IMR-90 (cell line): ENCODE measurements around the gene ARL14EPL. TPM values are rescaled to one million over a fixed set of nuclear protein-coding genes. Genes with fewer than 3 reads are reported as not detected.

Experiments
- ATAC-seq: fragments of 200-7000 bp; cut with Tn5 transposase; 2 replicates; pipeline ENCODE4 v1.9.1; 2020; ENCODE audit warnings: low read depth, mild to moderate bottlenecking, moderate library complexity
- BruUV-seq: library from RNA; stranded (reverse); fragments of 400-500 nt; replicated peaks from 2 replicates; lab custom pipeline; 2021; lab: Mats Ljungman, UMichigan
- CTCF ChIA-PET: fragments of 300-600 bp; formaldehyde crosslinking; extraction: SDS; loops from one replicate; lab custom pipeline; 2021; ENCODE audit warnings: antibody characterized with exemption; lab: Yijun Ruan, JAX
- POLR2A ChIA-PET: fragments of 300-600 bp; sonication (Branson Sonifier 250); formaldehyde crosslinking; loops from one replicate; lab custom pipeline; 2022; ENCODE audit warnings: antibody characterized with exemption; ENCODE audit not compliant: unreplicated experiment; lab: Charles Lee
- DNase-seq: peaks from one replicate; pipeline ENCODE4 v3.0.0; 2013
- H2AFZ ChIP-seq: replicated peaks from 2 replicates; pipeline ENCODE3; 2013; ENCODE audit warnings: low read length, mild to moderate bottlenecking; ENCODE audit not compliant: poor library complexity
- H2AK5ac ChIP-seq: 2 replicates; pipeline ENCODE4 v1.6.1; 2013; ENCODE audit warnings: low read depth, low read length, inconsistent platforms
- H2AK9ac ChIP-seq: replicated peaks from 2 replicates; pipeline ENCODE3; 2013; ENCODE audit warnings: mild to moderate bottlenecking, low read depth, low read length, moderate library complexity; ENCODE audit not compliant: poor library complexity
- H2BK120ac ChIP-seq: 2 replicates; pipeline ENCODE4 v1.6.1; 2013; ENCODE audit warnings: low read depth, low read length, inconsistent platforms
- H2BK15ac ChIP-seq: 3 replicates; pipeline ENCODE4 v1.6.1; 2013; ENCODE audit warnings: low read depth, low read length, inconsistent platforms
- H2BK20ac ChIP-seq: 2 replicates; pipeline ENCODE4 v1.6.1; 2013; ENCODE audit warnings: low read depth, mild to moderate bottlenecking, inconsistent platforms, low read length, moderate library complexity
- H2BK5ac ChIP-seq: 2 replicates; pipeline ENCODE4 v1.6.1; 2013; ENCODE audit warnings: mild to moderate bottlenecking, low read depth, low read length, inconsistent platforms; ENCODE audit not compliant: poor library complexity, severe bottlenecking
- H3K14ac ChIP-seq: replicated peaks from 2 replicates; pipeline ENCODE4 v1.6.1; 2013; ENCODE audit warnings: low read depth, low read length, inconsistent platforms
- H3K18ac ChIP-seq: 2 replicates; pipeline ENCODE4 v1.6.1; 2013; ENCODE audit warnings: low read depth, low read length, control low read depth
- H3K23ac ChIP-seq: 2 replicates; pipeline ENCODE4 v1.6.1; 2013; ENCODE audit warnings: low read depth, low read length, inconsistent platforms
- H3K27ac ChIP-seq: 2 replicates; pipeline ENCODE4 v1.5.1; 2013; ENCODE audit warnings: mild to moderate bottlenecking, control low read depth, low read length; ENCODE audit not compliant: insufficient read depth
- H3K27me3 ChIP-seq: 2 replicates; pipeline ENCODE4 v1.6.1; 2013; ENCODE audit warnings: low read length; ENCODE audit not compliant: control insufficient read depth, insufficient read depth
- H3K36me3 ChIP-seq: 2 replicates; pipeline ENCODE4 v1.6.1; 2013; ENCODE audit warnings: low read length, mixed read lengths; ENCODE audit not compliant: control insufficient read depth, insufficient read depth
- H3K4ac ChIP-seq: 2 replicates; pipeline ENCODE4 v1.6.1; 2013; ENCODE audit warnings: low read depth, low read length, inconsistent platforms
- H3K4me1 ChIP-seq: 2 replicates; pipeline ENCODE4 v1.6.1; 2013; ENCODE audit warnings: low read length, mixed read lengths; ENCODE audit not compliant: control insufficient read depth, insufficient read depth
- H3K4me2 ChIP-seq: 2 replicates; pipeline ENCODE4 v1.6.1; 2013; ENCODE audit warnings: low read depth, mild to moderate bottlenecking, control low read depth, low read length, moderate library complexity
- H3K4me3 ChIP-seq: 2 replicates; pipeline ENCODE4 v1.5.1; 2013; ENCODE audit warnings: low read depth, mild to moderate bottlenecking, control low read depth, low read length, moderate library complexity; ENCODE audit not compliant: insufficient read depth
- H3K56ac ChIP-seq: 2 replicates; pipeline ENCODE4 v1.6.1; 2013; ENCODE audit warnings: low read length, inconsistent platforms; ENCODE audit not compliant: insufficient read depth; ENCODE audit errors: extremely low read depth
- H3K79me1 ChIP-seq, 2 experiments: 2 replicates each; pipeline ENCODE4 v1.6.1; 2013; ENCODE audit warnings: low read length in 2 of 2, inconsistent platforms in 1 of 2, low read depth in 1 of 2
- H3K9ac ChIP-seq: 2 replicates; pipeline ENCODE4 v1.6.1; 2013; ENCODE audit warnings: low read depth, low read length, control low read depth
- H3K9me1 ChIP-seq: 2 replicates; pipeline ENCODE4 v1.6.1; 2013; ENCODE audit warnings: low read length, inconsistent platforms; ENCODE audit not compliant: insufficient read depth
- H3K9me3 ChIP-seq: 2 replicates; pipeline ENCODE4 v1.6.1; 2013; ENCODE audit warnings: low read length; ENCODE audit not compliant: control insufficient read depth, insufficient read depth
- H4K20me1 ChIP-seq: 2 replicates; pipeline ENCODE4 v1.6.1; 2013; ENCODE audit warnings: low read length, inconsistent platforms; ENCODE audit not compliant: insufficient read depth
- H4K5ac ChIP-seq: 2 replicates; pipeline ENCODE4 v1.6.1; 2013; ENCODE audit warnings: mild to moderate bottlenecking, low read depth, low read length, control low read depth
- H4K8ac ChIP-seq, 2 experiments: 2 replicates each; pipeline ENCODE4 v1.6.1; 2013; ENCODE audit warnings: low read depth in 2 of 2, low read length in 2 of 2, control low read depth in 1 of 2, inconsistent platforms in 1 of 2
- H4K91ac ChIP-seq: 2 replicates; pipeline ENCODE4 v1.6.1; 2013; ENCODE audit warnings: low read depth, low read length, inconsistent platforms; ENCODE audit not compliant: insufficient read depth
- BHLHE40 ChIP-seq: fragments of 150-350 bp; IDR thresholded peaks from 2 replicates; pipeline ENCODE4 v1.6.1; 2016; ENCODE audit warnings: mild to moderate bottlenecking, low read depth, low read length
- CEBPB ChIP-seq: IDR thresholded peaks from 2 replicates; pipeline ENCODE4 v1.6.1; 2012; ENCODE audit warnings: low read depth, low read length, improper control_type of control experiment
- CHD1 ChIP-seq: IDR thresholded peaks from 2 replicates; pipeline ENCODE4 v1.6.1; 2012; ENCODE audit warnings: low read depth, low read length, improper control_type of control experiment
- CTCF ChIP-seq: conservative IDR thresholded peaks from 2 replicates; pipeline ENCODE4 v1.5.1; 2012; ENCODE audit warnings: mild to moderate bottlenecking, low read depth, low read length, improper control_type of control experiment
- FOS ChIP-seq: fragments of 150-350 bp; IDR thresholded peaks from 2 replicates; pipeline ENCODE4 v1.6.1; 2016; ENCODE audit warnings: low read depth, low read length
- MAFK ChIP-seq: IDR thresholded peaks from 2 replicates; pipeline ENCODE4 v1.6.1; 2012; ENCODE audit warnings: low read depth, low read length, improper control_type of control experiment
- MAZ ChIP-seq: IDR thresholded peaks from 2 replicates; pipeline ENCODE4 v1.6.1; 2012; ENCODE audit warnings: low read depth, mild to moderate bottlenecking, low read length, improper control_type of control experiment, moderate library complexity, borderline replicate concordance
- MXI1 ChIP-seq: IDR thresholded peaks from 2 replicates; pipeline ENCODE4 v1.6.1; 2012; ENCODE audit warnings: low read depth, mild to moderate bottlenecking, low read length, moderate library complexity, borderline replicate concordance
- NFE2L2 ChIP-seq: fragments of 150-350 bp; IDR thresholded peaks from 2 replicates; pipeline ENCODE4 v1.6.1; 2016; ENCODE audit warnings: low read depth, mild to moderate bottlenecking, low read length
- POLR2A ChIP-seq: IDR thresholded peaks from 2 replicates; pipeline ENCODE4 v1.6.1; 2012; ENCODE audit warnings: mild to moderate bottlenecking, low read depth, low read length
- RAD21 ChIP-seq: IDR thresholded peaks from 2 replicates; pipeline ENCODE4 v1.6.1; 2012; ENCODE audit warnings: low read length, improper control_type of control experiment
- RCOR1 ChIP-seq: IDR thresholded peaks from 2 replicates; pipeline ENCODE4 v1.6.1; 2012; ENCODE audit warnings: mild to moderate bottlenecking, low read length, improper control_type of control experiment; ENCODE audit not compliant: insufficient replicate concordance
- RFX5 ChIP-seq: IDR thresholded peaks from 2 replicates; pipeline ENCODE4 v1.8.0; 2012; ENCODE audit warnings: low read depth, mild to moderate bottlenecking, low read length, moderate library complexity
- SMC3 ChIP-seq: fragments of 150-350 bp; IDR thresholded peaks from 2 replicates; pipeline ENCODE4 v1.6.1; 2016; ENCODE audit warnings: low read depth, mild to moderate bottlenecking, antibody characterized with exemption, low read length, moderate library complexity
- USF2 ChIP-seq: fragments of 150-350 bp; IDR thresholded peaks from 2 replicates; pipeline ENCODE4 v1.6.1; 2017; ENCODE audit warnings: mild to moderate bottlenecking, antibody characterized with exemption, low read length, low read depth
- dilution Hi-C: fragments of 300-500 bp; cut with HindIII; formaldehyde crosslinking; loops from one replicate; pipeline ENCODE4 v1.14.3; 2018; ENCODE audit warnings: low sequenced_read_pairs; ENCODE audit not compliant: unreplicated experiment
- in situ Hi-C: fragments of 300-500 bp; cut with MboI; formaldehyde crosslinking; loops from 3 replicates; pipeline ENCODE4 v1.14.3; 2019; ENCODE audit warnings: low sequenced_read_pairs, inconsistent platforms, mixed read lengths
- intact Hi-C: fragments of 100-400 bp; cut with micrococcal nuclease; formaldehyde crosslinking; loops from 2 replicates; pipeline ENCODE4 v1.10.0; 2022
- polyA plus RNA-seq, 3 experiments: library from polyadenylated mRNA; depleted of rRNA; stranded (reverse); fragments of >200 nt; gene quantifications; 2 replicates each; pipeline ENCODE4 v1.2.3, GENCODE V29; 2012; ENCODE audit warnings: low replicate concordance in 1 of 3
- total RNA-seq: library from RNA; depleted of rRNA; stranded (reverse); fragments of >200 nt; gene quantifications from 2 replicates; pipeline ENCODE4 v1.2.3, GENCODE V29; 2012
- TF ChIP-seq, protein P1 (sequence below): fragments of 150-350 bp; IDR thresholded peaks from 2 replicates; pipeline ENCODE4 v1.6.1; 2016; ENCODE audit warnings: low read depth, mild to moderate bottlenecking, low read length, moderate library complexity, borderline replicate concordance

The ARL14EPL gene
- total and polyA plus RNA-seq, 2 of the 4 experiments (the other 2 are of a cell fraction): not detected

GRCh38 chr5:116013936-116014335 is 18.3 kb upstream of the ARL14EPL start:
- H3K14ac ChIP-seq: no peak overlapping the region
- H3K56ac ChIP-seq: no peak overlapping the region
- ChIA-PET POLR2A (no interaction called here), CTCF (no interaction called here)
- intact Hi-C loops: no loop called here
- H4K8ac ChIP-seq: no peak overlapping the region
- no TSS peak for BruUV-seq
- H4K5ac ChIP-seq: no peak overlapping the region
- H3K4me1 ChIP-seq: peaks cover 1% of the 10 kb centered on the region; the same call in 1 of the 2 replicates
- no peak overlapping the region for H3K4me2 ChIP-seq
- no peak for TF ChIP-seq NFE2L2
- no peak for TF ChIP-seq RAD21
- no peak for TF ChIP-seq CEBPB
- no peak for TF ChIP-seq POLR2A
- TF ChIP-seq BHLHE40: no peak
- TF ChIP-seq FOS: no peak
- TF ChIP-seq USF2: no peak
- no peak for TF ChIP-seq CHD1
- TF ChIP-seq MAFK: no peak
- no peak for TF ChIP-seq SMC3
- no peak for TF ChIP-seq RCOR1
- no peak for TF ChIP-seq RFX5
- TF ChIP-seq CTCF: no peak
- no peak for TF ChIP-seq MXI1
- TF ChIP-seq, protein P1, sequence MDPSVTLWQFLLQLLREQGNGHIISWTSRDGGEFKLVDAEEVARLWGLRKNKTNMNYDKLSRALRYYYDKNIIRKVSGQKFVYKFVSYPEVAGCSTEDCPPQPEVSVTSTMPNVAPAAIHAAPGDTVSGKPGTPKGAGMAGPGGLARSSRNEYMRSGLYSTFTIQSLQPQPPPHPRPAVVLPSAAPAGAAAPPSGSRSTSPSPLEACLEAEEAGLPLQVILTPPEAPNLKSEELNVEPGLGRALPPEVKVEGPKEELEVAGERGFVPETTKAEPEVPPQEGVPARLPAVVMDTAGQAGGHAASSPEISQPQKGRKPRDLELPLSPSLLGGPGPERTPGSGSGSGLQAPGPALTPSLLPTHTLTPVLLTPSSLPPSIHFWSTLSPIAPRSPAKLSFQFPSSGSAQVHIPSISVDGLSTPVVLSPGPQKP: no peak
- TF ChIP-seq MAZ: no peak
- H2AK9ac ChIP-seq: no peak overlapping the region
- DNase-seq (no peak), ATAC-seq (no peak)
- H2AFZ ChIP-seq: no peak overlapping the region
- no peak overlapping the region for H2BK15ac ChIP-seq
- no peak overlapping the region for H3K9ac ChIP-seq
- H4K20me1 ChIP-seq: no peaks in the 10 kb centered on the region
- H3K4me3 ChIP-seq: no peak overlapping the region
- H3K9me1 ChIP-seq: peaks cover 3% of the 10 kb centered on the region; the same call in 1 of the 2 replicates
- H2BK120ac ChIP-seq: no peak overlapping the region
- no peaks in the 10 kb centered on the region for H3K79me1 ChIP-seq
- H3K18ac ChIP-seq: no peak overlapping the region
- H3K4ac ChIP-seq: no peak overlapping the region
- H3K9me3 ChIP-seq: no peaks in the 10 kb centered on the region
- no peaks in the 10 kb centered on the region for H3K27me3 ChIP-seq
- no peak overlapping the region for H4K91ac ChIP-seq
- dilution Hi-C loops: no loop called here
- no peak overlapping the region for H2AK5ac ChIP-seq
- no peak overlapping the region for H3K23ac ChIP-seq
- no peak overlapping the region for H2BK20ac ChIP-seq
- H2BK5ac ChIP-seq: no peak overlapping the region
- in situ Hi-C loops: no loop called here
- H3K36me3 ChIP-seq: no peaks in the 10 kb centered on the region
- H3K27ac ChIP-seq: no peak overlapping the region
